CD4-positive, alpha-beta T cell treated with Interleukin-21 for 1 hour (primary cell): ENCODE results near the gene PNPLA1.

Source experiments
- DNase-seq: peaks from one replicate; pipeline ENCODE4 v3.0.0-alpha.2; 2020

Gene PNPLA1

DNA sequence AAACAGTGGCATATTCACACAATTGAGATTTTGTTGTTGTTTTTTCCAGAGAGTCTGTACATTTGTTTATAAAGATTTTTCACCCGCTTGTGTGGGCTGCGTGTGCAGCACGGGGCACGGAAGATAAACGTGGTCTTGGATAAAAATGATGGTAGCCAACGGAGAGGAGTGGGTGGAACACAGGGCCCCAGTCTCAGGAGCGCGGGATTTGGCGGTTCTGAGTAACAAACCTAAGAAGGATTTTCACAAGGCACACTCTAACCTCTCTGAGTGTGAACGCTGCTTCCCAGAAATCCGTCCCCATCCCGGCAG lies 70.4 kb downstream of the PNPLA1 start:
- DNase-seq, result no peak

DNA sequence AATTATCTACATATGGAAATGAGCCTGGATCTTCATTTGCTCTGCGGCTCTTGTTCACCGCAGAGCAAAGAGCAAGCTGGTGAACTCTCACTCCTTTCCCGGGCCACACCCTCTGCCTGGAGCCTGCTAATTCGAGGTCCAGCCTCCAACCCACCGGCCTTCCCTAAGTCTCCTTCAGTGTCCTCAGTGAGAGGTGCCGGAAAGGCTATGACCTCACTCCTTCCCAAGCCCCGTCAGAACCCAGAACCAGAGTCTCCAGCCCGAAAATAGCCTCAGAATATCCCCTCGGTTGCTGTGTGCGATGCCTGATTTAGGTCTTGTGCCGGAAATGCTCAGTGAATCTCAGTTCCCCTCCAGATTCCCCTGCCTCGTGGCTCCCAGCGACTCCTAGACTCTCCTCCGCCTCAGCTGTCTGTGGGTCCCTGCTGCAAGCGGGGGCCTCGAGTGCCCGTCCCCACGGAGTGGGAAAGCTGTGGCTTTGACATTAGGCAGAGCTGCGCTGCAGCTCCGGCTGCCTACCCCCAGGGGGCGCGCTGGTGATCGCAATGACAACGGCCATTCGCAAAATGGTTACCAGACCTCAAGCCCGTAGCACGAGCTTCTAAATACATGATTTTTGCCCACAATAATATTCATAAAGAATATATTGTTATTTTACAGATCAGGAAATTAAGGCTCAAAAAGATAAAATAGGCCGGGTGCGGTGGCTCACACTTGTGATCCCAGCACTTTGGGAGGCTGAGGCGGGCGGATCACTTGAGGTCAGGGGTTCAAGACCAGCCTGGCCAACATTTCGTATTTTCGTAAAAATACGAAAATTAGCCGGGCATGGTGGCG lies 71.0 kb downstream of the PNPLA1 start:
- DNase-seq, result peak; percentile 75

DNA sequence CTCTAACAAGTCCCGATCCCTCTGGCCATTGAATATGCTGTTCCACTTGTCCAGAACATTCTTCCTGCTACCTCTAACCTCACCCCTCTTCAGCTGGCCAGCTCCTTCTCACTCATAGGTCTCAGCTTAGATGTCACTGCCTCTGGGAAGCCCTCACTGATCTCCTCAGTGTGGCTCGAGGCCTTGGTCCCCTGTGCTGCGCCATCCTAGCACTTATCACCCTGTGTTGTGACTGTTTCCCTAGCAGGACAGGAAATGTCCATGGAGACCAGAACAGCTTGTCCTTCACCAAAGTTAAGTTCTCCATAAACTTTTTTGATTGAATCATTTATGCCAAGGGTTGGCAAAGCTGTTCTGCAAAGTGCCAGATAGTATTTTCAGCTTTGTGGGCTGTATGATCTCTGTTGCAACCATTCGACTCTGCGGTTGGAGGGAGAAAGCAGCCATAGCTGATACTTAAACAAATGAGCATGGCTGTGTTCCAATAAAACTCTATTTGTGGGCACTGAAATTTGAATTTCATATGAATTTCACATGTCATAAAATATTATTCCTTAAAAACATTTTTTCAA lies 73.3 kb downstream of the PNPLA1 start:
- no peak for DNase-seq

DNA sequence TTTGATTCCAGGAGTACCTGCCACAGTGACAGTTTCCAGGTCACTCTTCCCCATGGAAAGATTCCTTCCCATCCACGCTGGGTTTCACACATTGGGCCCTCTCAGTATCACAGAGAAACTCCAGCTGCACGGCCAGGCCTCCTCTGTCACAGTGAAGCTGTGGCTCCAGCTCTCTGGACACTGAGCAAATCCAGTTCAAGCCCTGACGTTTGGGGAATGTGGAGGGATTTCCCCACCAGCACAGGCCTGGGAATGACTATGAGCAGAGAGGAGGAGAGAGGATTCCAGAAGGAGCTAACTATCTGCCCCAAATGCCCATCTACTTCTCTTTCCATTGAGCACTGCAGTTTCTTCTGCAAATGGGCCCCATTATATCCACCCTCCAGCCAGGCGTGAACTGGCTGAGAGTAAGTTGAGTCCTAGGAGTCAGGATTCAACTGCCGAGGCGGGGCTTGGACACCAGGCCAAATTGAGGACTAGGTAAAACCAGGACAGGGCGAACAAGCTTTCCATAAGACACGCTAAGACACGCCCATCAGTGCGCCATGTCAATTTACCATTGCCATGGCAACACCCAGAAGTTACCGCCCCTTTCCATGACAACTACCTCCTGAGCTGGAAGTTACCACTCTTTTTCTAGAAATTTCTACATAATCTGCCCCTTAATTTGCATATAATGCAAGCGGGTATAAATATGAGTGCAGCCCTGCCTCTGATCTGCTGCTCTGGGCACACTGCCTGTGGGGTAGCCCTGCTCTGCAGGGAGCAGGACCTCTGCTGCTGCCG lies 76.0 kb downstream of the PNPLA1 start:
- no peak for DNase-seq

DNA sequence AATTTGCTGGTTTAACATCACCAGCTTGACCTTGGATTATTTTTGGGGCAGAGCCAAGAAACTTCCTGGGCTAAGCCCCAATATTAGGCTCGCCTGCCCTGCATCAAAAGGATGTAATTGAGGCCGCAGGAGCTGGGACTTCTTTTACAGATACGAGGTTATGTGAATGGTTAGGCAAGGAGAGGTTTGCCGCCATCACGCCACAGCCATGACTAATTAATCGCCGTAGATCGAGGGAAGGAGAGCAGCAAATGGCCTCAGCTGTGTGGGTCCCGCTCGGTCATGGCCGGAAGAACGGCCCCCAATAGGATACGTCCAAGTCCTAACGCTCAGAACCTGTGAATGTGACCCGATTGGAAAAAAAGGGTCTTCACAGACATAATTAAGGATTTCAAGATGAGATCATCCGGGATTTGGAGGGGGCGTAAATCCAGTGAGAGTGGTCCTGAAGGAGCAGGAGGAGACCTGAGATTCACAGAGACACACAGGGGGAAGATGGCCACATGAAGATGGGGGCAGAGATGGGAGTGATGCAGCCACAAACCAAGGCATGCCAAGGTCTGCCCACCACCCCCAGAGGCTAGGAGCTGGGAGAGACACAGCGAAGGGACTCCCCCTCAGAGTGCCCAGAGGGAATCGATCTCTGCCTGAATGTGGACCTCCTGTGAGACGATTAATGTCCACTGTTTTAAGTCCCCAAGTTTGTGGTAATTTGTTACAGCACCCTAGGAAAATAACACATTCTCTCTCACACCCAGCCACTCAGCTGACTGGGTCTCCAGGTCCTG lies 76.8 kb downstream of the PNPLA1 start:
- no peak for DNase-seq

DNA sequence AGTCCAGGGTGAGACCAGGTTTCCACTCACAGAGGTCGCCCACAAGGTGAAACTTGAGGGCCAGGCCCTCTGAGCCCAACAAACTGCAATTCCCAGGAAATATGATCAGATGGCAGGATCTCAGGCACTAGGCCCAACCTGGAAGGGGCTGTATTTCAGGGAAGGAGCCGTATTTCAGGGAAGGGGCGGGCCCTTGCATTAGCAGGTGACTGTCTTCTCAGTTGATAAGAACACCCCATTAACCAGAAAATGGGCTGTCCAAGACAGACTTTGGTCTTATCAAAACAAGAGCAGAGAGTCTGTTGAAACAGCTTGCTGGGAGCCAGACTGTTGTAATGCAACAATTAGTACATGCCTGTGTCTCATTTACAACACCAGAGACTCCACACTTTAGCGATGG lies 77.8 kb downstream of the PNPLA1 start:
- DNase-seq, result no peak

DNA sequence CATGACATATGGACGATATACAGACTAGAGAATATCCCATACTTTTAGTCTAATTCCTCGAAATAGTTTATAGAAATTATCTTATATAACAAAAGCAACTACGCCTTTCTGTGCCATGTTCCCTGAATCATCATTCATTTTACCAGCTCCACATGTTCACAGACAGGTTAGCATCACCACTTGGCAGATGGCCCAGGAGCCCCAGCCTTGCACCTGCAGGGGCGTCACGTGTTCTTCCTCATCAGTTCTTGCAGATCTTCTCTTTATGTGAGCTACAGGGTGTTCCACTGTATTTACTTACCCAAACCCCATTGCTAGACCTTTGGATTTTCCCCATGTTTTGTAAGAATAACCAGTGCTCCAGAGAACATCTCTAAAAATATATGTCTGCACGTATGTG lies 79.4 kb downstream of the PNPLA1 start:
- no peak for DNase-seq

DNA sequence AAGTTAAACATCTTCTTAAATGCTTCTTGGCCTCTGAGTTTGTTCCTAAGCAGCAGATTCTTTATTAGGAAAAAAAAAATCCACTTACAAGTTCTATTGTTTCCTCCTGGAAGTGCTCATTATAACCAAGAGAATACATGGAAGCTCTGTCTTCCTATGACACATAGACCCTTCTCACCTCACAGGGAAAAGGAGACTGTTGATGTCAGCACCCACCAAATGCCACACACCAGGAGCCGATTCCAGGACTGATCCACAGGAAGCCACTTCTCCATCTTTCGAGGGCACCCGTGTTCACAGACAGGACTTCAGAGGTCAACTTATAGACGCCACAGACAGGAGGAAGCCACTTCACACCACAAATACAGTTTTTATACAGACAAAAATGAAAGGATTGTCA lies 80.2 kb downstream of the PNPLA1 start:
- no peak for DNase-seq

DNA sequence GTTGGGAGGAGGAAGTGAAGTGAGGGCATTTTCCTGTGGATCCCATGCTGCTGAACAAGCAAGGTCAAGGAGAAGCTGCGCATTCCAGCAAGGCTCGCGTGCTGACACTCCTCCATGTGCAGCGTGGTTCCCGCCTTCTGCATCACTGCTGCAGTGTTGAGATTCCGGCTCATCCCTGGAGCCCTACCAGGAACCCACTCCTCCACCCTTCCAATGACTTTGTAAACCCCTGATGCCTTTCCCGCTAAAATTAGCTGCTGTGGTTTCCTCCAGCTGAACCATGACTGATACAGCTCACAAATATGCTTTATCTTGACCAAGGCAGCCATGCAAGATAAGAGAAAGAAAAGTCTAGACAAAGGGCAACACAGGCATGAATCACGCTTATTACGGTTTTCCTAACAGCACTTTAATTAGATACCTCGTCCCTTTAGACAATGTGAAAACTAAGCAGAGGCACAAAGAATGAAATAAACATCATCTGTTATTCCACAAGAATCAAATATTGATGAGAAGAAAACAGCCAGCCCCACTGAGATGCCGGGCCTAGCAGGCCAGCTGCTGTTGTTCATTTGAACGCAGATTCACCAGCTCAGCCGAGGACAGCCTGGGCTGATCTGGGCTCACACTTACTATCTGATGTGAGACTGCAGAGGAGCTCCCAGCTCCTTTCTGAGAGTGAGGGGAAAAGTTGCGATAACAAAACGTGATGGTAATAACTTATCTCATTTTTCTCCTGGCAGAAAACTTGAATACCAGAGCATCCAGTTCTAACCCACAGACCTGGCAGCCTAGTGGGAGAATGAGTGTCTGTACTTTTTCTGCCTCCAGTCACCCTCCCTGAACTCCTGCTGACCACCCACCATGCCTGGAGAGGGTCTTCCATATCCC lies 81.1 kb downstream of the PNPLA1 start:
- no peak for DNase-seq

DNA sequence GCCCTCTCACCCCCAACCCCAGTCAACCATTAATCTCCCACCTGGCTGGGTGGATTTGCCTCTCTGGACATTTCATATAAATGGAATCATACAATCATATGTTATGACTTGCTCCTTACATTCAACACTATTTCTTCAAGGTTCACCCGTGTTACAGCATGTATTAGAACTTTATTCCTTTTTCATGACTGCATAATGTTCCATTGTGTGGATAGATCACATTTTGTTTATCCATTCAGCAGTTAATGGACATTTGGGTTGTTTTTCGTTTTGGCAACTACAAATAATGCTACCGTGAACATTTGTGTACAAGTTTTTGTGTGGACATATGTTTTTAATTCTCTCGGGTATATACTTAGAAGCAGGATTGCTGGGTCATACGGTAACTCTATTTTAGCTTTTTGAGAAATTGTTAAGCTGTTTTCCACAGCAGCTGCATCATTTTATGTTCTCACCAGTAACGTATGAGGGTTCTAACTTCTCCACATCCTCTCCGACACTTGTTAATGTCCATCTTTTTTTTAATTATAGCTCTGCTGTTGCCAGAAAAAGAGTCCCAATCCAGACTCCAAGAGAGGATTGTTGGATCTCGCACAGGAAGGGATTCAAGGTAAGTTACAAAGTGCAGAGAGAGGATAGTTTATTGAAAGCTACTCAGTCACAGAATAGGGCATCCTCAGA lies 82.8 kb downstream of the PNPLA1 start:
- no peak for DNase-seq

DNA sequence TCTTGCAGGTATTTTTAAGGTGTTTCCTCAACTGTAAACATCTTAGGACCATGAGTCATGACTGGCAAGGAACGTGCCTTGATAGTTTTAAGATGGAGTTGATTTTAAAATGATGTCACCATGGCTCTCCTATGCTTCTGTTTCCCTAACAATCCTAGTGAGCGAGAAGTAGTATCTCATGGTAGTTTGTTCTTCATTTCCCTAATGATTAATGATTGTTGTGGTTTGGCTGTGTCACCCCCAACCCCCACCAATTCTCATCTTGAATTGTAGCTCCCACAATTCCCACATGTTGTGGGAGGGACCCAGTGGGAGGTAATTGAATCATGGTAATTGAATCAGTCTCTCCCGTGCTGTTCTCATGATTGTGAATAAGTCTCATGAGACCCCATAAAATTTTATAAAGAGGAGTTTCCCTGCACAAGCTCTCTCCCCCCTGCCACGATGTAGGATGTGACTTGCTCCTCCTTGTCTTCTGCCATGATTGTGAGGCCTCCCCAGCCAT lies 83.6 kb downstream of the PNPLA1 start:
- DNase-seq, result no peak

DNA sequence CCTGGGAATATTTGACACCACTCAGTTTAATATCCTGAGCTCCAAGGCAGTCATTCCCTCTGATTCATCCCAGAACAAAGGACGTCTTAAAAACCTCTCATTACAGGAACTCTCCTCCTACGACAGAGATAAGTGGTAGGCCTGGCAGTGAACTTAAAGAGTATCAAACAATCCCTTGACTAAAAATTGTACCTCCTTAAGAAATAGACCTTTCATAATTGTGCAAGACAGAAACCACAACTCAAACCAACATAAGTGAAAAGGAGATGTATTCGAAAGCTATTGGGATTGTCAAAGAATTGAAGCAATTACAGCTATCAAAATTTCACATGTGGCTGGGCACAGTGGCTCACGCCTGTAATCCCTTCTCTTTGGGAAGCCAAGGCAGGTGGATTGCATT lies 86.0 kb downstream of the PNPLA1 start:
- no peak for DNase-seq

DNA sequence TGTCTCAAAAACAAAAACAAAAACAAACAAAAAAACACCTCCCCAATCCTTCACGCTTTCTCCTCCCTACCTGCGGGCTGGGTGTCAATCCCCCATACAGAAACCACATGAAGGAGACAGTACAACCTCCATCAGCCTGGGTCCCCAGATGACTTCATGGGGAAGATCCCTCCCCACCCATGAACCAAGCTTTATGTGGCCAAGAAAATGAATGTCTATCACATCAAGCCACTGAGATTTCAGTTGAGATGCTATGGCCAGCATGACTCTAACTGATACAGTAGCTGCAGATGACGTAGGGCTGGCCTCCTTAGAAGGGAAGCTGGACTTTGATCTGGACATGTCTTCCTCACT lies 88.0 kb downstream of the PNPLA1 start:
- no peak for DNase-seq
